ENCODE data around the gene ATP6V1B1. TPM values are rescaled to one million over a fixed set of nuclear protein-coding genes. Genes with fewer than 3 reads are reported as not detected.

ATP6V1B1 gene
- total and polyA plus RNA-seq, 8 donors, result 1.4 to 17.0 (median 2.8) TPM

Other genes with a start within 250 kb of the ATP6V1B1 start
- 1 to 10 TPM; 2.6 to 5.5 (median 4.0) TPM for gene ADD2, start 167.7 kb upstream of the ATP6V1B1 start, total RNA-seq
- gene ADD2, start 167.7 kb upstream of the ATP6V1B1 start, polyA plus RNA-seq, result 1 to 10 TPM in 1 of 2 donors, under 1 TPM in 1; 0.38 to 1.2 TPM
- under 1 TPM in 1 of 6 donors, not detected in 5; 0.83 TPM for gene FIGLA, start 145.3 kb upstream of the ATP6V1B1 start, total RNA-seq
- gene FIGLA, start 145.3 kb upstream of the ATP6V1B1 start, polyA plus RNA-seq, result 1 to 10 TPM in 1 of 2 donors, not detected in 1; 1.1 TPM
- under 1 TPM in 4 of 6 donors, not detected in 2; 0.12 to 0.23 (median 0.16) TPM for gene CLEC4F, start 115.3 kb upstream of the ATP6V1B1 start, total RNA-seq
- under 1 TPM; 0.49 to 0.56 TPM for gene CLEC4F, start 115.3 kb upstream of the ATP6V1B1 start, polyA plus RNA-seq
- under 1 TPM in 4 of 6 donors, not detected in 2; 0.09 to 0.34 (median 0.19) TPM for gene CD207, start 100.1 kb upstream of the ATP6V1B1 start, total RNA-seq
- gene CD207, start 100.1 kb upstream of the ATP6V1B1 start, polyA plus RNA-seq, result under 1 TPM; 0.11 to 0.16 TPM
- gene VAX2, start 35.3 kb upstream of the ATP6V1B1 start, total RNA-seq, result 1 to 10 TPM in 4 of 6 donors, under 1 TPM in 2; 0.83 to 2.0 (median 1.2) TPM
- 1 to 10 TPM; 3.5 to 7.0 TPM for gene VAX2, start 35.3 kb upstream of the ATP6V1B1 start, polyA plus RNA-seq
- 1 to 10 TPM; 3.5 to 9.0 (median 5.6) TPM for gene ANKRD53, start 42.7 kb downstream of the ATP6V1B1 start, total RNA-seq
- 10 to 100 TPM in 1 of 2 donors, 1 to 10 TPM in 1; 7.8 to 10.2 TPM for gene ANKRD53, start 42.7 kb downstream of the ATP6V1B1 start, polyA plus RNA-seq
- 10 to 100 TPM; 37.5 to 46.2 (median 43.7) TPM for gene TEX261, start 59.0 kb downstream of the ATP6V1B1 start, total RNA-seq
- 10 to 100 TPM; 19.0 to 24.9 TPM for gene TEX261, start 59.0 kb downstream of the ATP6V1B1 start, polyA plus RNA-seq
- 10 to 100 TPM; 38.9 to 83.2 (median 54.4) TPM for gene NAGK, start 132.7 kb downstream of the ATP6V1B1 start, total RNA-seq
- gene NAGK, start 132.7 kb downstream of the ATP6V1B1 start, polyA plus RNA-seq, result 100 to 1,000 TPM; 136 to 138 TPM
- 10 to 100 TPM; 15.0 to 18.8 (median 15.6) TPM for gene MCEE, start 194.3 kb downstream of the ATP6V1B1 start, total RNA-seq
- 10 to 100 TPM; 17.4 to 28.5 TPM for gene MCEE, start 194.3 kb downstream of the ATP6V1B1 start, polyA plus RNA-seq
- 10 to 100 TPM; 11.6 to 17.6 (median 14.4) TPM for gene MPHOSPH10, start 194.7 kb downstream of the ATP6V1B1 start, total RNA-seq
- 10 to 100 TPM; 14.5 to 22.5 TPM for gene MPHOSPH10, start 194.7 kb downstream of the ATP6V1B1 start, polyA plus RNA-seq

All from pancreas (tissue), 8 donors.